Activated T-helper 1 cell treated with Interleukin-2 at 50 U/mL for 16 hours (primary cell): ENCODE measurements around the gene SULT1C2.
"Not testable (repeated sequence)": the region's sequence is repeated elsewhere in the genome, so short reads cannot be mapped to it uniquely, and the experiment has no call there.

Experiments
- DNase-seq: peaks from one replicate; pipeline ENCODE4 v3.0.0-alpha.2; 2020; ENCODE audit warnings: low read depth

SULT1C2 gene

DNA sequence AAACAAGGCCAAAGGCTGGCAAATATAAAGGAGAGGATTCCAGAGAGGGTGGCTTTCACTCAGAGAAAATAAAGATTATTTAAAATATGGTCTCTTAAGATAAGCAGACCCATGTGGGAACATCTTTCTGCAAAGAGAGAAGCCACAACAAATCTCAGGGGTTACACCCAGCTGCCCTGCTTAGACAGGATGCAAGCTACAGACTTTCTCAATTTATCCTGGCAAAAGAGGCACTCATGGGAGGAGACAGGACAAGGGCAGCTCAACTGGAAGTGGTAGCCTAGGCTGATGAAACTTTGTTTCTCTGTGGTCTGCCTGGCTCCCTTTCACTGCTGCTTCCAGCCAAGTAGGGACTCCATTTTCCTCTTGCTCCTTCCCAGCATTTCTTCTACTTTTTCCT is 63.2 kb downstream of the SULT1C2 start:
- DNase-seq: no peak

GRCh38 chr2:108354136-108354535 is 65.4 kb downstream of the SULT1C2 start:
- no peak for DNase-seq

DNA sequence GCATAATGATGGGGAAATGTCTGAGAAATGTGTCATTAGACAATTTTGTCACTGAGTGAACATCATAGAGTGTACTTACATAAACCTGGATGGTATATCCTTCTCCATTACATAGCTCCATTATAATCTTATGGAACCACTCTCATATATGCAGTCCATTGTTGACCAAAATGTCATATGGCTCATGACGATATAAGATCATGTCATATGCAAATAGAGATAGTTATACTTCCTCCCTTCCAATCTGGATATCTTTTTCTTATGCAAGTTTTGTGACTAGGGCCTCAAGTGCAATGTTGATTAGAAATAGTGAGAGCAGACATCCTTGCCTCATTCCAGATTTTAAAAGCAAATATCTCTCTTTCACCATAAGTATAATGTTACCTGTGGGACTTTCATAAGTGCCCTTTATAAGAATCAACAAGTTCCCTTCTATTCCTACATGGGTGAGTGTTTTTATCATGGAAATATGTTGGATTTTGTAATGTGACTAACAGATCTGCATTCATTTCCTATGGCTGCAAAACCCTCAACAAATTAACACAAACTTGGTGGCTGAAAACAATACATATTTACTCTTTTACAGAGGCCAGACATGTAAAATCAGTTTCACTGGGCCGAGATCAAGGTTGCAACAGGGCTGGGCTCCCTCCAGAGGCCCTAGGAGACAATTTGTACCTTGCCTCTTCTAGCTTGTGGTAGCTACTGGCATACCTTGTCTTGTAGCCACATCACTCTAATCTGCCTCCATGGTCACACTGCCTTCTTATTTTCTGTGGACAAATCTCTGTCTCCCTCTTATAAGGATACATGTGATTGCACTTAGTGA is 67.4 kb downstream of the SULT1C2 start:
- DNase-seq: no peak

DNA sequence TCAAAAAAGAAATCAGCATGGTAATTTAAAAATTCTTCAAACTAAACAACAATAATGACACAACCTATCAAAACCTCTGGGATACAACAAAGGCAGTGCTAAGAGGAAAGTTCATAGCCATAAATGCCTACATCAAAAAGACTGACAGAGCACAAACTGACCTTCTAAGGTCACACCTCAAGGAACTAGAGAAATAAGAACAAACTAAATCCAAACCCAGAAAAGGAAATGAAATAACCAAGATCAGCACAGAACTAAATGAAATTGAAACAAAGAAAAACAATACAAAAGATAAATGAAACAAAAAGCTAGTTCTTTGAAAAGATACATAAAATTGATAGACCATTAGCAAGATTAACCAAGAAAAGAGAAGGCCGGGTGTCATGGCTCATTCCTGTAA is 70.6 kb downstream of the SULT1C2 start:
- not testable (repeated sequence) for DNase-seq
